SK-N-SH treated with all-trans-retinoic acid at 6 μM for 48 hours (cell line): ENCODE measurements around the gene SEC22A.

ENCODE experiments used
- TCF4 ChIP-seq: fragments of 250-450 bp; sonication (Bioruptor Pico); IDR thresholded peaks from 2 replicates; pipeline ENCODE4 v1.8.0; 2021; ENCODE audit warnings: mild to moderate bottlenecking, moderate library complexity, borderline replicate concordance
- TOX ChIP-seq: fragments of 250-450 bp; sonication (Bioruptor Pico); IDR thresholded peaks from 2 replicates; pipeline ENCODE4 v1.8.0; 2021; ENCODE audit warnings: mild to moderate bottlenecking, moderate library complexity, borderline replicate concordance
- ZFP30 ChIP-seq: fragments of 450-650 bp; formaldehyde crosslinking; IDR thresholded peaks from 2 replicates; pipeline ENCODE4 v1.5.0; 2022; ENCODE audit warnings: mild to moderate bottlenecking, moderate library complexity

DNA sequence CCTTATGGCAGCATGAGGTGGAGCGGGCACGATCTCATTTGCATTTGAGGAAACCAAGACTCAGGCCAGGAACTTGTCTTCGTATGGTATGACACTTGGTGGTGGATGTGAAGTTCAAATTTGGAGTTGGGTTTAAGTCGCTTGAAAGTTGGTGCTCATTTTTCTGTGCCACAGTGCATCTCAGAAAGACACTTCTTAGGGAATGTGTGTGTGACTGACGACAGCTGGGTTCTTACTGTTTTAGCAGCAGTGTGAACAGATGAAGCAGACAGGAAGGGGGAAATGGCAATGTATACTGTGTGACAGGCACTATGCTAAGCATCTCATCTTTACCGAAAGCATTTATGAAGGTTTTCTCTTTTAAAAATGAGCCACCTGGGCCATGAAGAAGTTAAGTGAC is 75.4 kb downstream of the SEC22A start:
- TF ChIP-seq TOX (CRISPR knock-in tag), result no peak
- no peak for TF ChIP-seq ZFP30 (CRISPR knock-in tag)
- TF ChIP-seq TCF4, result no peak
